ENCODE results near the gene GEMIN7.

DNA sequence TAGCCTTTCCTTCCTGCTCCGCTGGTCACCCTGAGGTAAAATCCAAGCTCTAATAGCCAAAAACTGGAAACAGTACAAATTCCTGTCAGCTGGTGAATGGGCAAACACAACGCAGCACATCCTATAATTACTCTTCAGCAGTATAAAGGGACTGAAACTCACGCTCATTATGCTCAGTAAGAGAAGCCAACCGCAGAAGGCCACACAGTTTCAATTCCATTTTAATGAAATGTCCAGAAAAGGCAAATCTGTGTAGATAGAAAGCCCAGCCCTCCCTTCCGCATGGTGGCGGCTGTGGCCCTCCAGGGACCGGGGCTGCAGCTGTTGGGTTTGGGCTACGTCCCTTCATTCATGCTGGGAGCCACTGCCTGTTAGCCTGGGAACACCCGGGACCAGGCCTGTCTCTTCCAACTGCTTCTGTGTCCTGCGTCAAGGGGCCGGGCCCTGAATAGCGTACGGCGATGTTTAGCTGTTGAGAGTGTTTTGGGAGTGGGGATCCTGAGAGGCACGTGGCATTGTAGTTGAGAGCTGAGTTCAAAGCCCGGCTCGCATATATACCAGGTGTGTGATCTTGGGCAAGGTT is 58.2 kb downstream of the GEMIN7 start:
- TF ChIP-seq, protein P1, sequence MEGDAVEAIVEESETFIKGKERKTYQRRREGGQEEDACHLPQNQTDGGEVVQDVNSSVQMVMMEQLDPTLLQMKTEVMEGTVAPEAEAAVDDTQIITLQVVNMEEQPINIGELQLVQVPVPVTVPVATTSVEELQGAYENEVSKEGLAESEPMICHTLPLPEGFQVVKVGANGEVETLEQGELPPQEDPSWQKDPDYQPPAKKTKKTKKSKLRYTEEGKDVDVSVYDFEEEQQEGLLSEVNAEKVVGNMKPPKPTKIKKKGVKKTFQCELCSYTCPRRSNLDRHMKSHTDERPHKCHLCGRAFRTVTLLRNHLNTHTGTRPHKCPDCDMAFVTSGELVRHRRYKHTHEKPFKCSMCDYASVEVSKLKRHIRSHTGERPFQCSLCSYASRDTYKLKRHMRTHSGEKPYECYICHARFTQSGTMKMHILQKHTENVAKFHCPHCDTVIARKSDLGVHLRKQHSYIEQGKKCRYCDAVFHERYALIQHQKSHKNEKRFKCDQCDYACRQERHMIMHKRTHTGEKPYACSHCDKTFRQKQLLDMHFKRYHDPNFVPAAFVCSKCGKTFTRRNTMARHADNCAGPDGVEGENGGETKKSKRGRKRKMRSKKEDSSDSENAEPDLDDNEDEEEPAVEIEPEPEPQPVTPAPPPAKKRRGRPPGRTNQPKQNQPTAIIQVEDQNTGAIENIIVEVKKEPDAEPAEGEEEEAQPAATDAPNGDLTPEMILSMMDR (IDR thresholded peaks at IDR 0.05) = no peak
- TF ChIP-seq POLR2A (IDR thresholded peaks at IDR 0.05) = no peak
